Ramos (cell line): ENCODE results near the gene EPSTI1.
"Not testable (repeated sequence)": the region's sequence is repeated elsewhere in the genome, so short reads cannot be mapped to it uniquely, and the experiment has no call there.

ENCODE experiments used
- in situ Hi-C: fragments of 300-500 bp; cut with MboI; formaldehyde crosslinking; loops from one replicate; pipeline ENCODE4 v1.14.3; 2022; ENCODE audit warnings: low sequenced_read_pairs; ENCODE audit not compliant: unreplicated experiment

Gene EPSTI1

GRCh38 chr13:42864952-42865767, 126.9 kb downstream of the EPSTI1 start:
- in situ Hi-C loops = no loop called here

GRCh38 chr13:42862370-42862769, 129.7 kb downstream of the EPSTI1 start:
- in situ Hi-C loops = not testable (repeated sequence)

GRCh38 chr13:42860485-42860884, 131.6 kb downstream of the EPSTI1 start:
- in situ Hi-C loops = no loop called here

GRCh38 chr13:42859760-42860159, 132.3 kb downstream of the EPSTI1 start:
- in situ Hi-C loops = no loop called here

- in situ Hi-C loops = no loop called here
These were observed 136.6 kb downstream of the EPSTI1 start for GRCh38 chr13:42855410-42855809.

GRCh38 chr13:42852136-42852535, 139.9 kb downstream of the EPSTI1 start:
- in situ Hi-C loops = no loop called here

- in situ Hi-C loops = no loop called here
These were observed 142.8 kb downstream of the EPSTI1 start for GRCh38 chr13:42849200-42849599.

- in situ Hi-C loops = no loop called here
These were observed 144.0 kb downstream of the EPSTI1 start for GRCh38 chr13:42847891-42848663.

GRCh38 chr13:42836930-42837690, 154.9 kb downstream of the EPSTI1 start:
- in situ Hi-C loops = no loop called here
